Esophagus (tissue), 2 donors: ENCODE data around the gene SPOP. TPM values are rescaled to one million over a fixed set of nuclear protein-coding genes. Genes with fewer than 3 reads are reported as not detected.

Experiments
- H3K27ac ChIP-seq, 2 donors: one replicate each; pipeline ENCODE4 v1.5.1; 2013; ENCODE audit warnings: low read depth in 2 of 2, mild to moderate bottlenecking in 2 of 2, inconsistent platforms in 1 of 2, low read length in 1 of 2, moderate library complexity in 1 of 2
- H3K27me3 ChIP-seq, 2 donors: one replicate each; pipeline ENCODE4 v1.6.1; 2013; ENCODE audit warnings: low read length in 2 of 2, control low read depth in 1 of 2, mild to moderate bottlenecking in 1 of 2; ENCODE audit not compliant: insufficient read depth in 2 of 2, control insufficient read depth in 1 of 2
- H3K36me3 ChIP-seq, 2 donors: one replicate each; pipeline ENCODE4 v1.6.1; 2013; ENCODE audit warnings: low read length in 1 of 2; ENCODE audit not compliant: control insufficient read depth in 2 of 2, insufficient read depth in 2 of 2
- H3K4me1 ChIP-seq, 2 donors: one replicate each; pipeline ENCODE4 v1.6.1; 2013; ENCODE audit warnings: low read length in 1 of 2; ENCODE audit not compliant: control insufficient read depth in 2 of 2, insufficient read depth in 2 of 2
- H3K4me3 ChIP-seq, 2 donors: one replicate each; pipeline ENCODE4 v1.5.1; 2013; ENCODE audit warnings: low read length in 2 of 2, mild to moderate bottlenecking in 2 of 2, low read depth in 1 of 2, moderate library complexity in 1 of 2
- H3K9me3 ChIP-seq, 2 donors: one replicate each; pipeline ENCODE4 v1.6.1; 2013; ENCODE audit warnings: mild to moderate bottlenecking in 2 of 2, low read depth in 1 of 2, low read length in 1 of 2, moderate library complexity in 1 of 2; ENCODE audit not compliant: control insufficient read depth in 2 of 2, insufficient read depth in 1 of 2
- WGBS, 2 donors: extraction: QIAGEN DNeasy Blood & Tissue Kit; methylation state at CpG; one replicate each; pipeline ENCODE4 v1.1.7; 2013; 5-methylcytosine and 5-hydroxymethylcytosine counted together
- polyA plus RNA-seq, 2 donors: library from polyadenylated mRNA; stranded (reverse); fragments of 200-250 nt; gene quantifications; one replicate each; pipeline ENCODE4 v1.2.3, GENCODE V29; 2013
- donor health status: healthy with polysubstance abuse.
- donor health status: Bipolar disorder and iron deficiency.

The SPOP gene
- polyA plus RNA-seq, 2 donors = 15.1 to 22.6 TPM

- no peaks in the 10 kb centered on the region for H3K27me3 ChIP-seq
- no peak overlapping the region for H3K27ac ChIP-seq
- no peaks in the 10 kb centered on the region for H3K9me3 ChIP-seq
- no peak overlapping the region for H3K4me3 ChIP-seq
- no peaks in the 10 kb centered on the region for H3K4me1 ChIP-seq
- WGBS, 2 donors = 62 to 73% methylated on average over 3 of the region's 3 CpGs
- no peaks in the 10 kb centered on the region for H3K36me3 ChIP-seq
Observed at GRCh38 chr17:49585422-49586027, 92.4 kb downstream of the SPOP start.

- H3K9me3 ChIP-seq = no peaks in the 10 kb centered on the region
- H3K4me3 ChIP-seq = no peak overlapping the region
- H3K27me3 ChIP-seq = no peaks in the 10 kb centered on the region
- H3K27ac ChIP-seq = no peak overlapping the region
- WGBS, 2 donors = 86 to 96% methylated on average over 4 of the region's 4 CpGs
- no peaks in the 10 kb centered on the region for H3K36me3 ChIP-seq
- H3K4me1 ChIP-seq = peaks cover 0 to 2% of the 10 kb centered on the region in 2 donors
Observed at GRCh38 chr17:49583889-49584288, 94.0 kb downstream of the SPOP start.

GRCh38 chr17:49583226-49583625 is 94.7 kb downstream of the SPOP start:
- Histone ChIP-seq H3K9me3 (no peaks in the 10 kb centered on the region), H3K36me3 (no peaks in the 10 kb centered on the region), H3K27ac (no peak overlapping the region), H3K27me3 (no peaks in the 10 kb centered on the region), H3K4me3 (no peak overlapping the region), H3K4me1 (peaks cover 0 to 2% of the 10 kb centered on the region in 2 donors)
- 86 to 93% methylated on average over 5 of the region's 5 CpGs for WGBS, 2 donors

- peaks cover 0 to 2% of the 10 kb centered on the region in 2 donors for H3K4me1 ChIP-seq
- no peaks in the 10 kb centered on the region for H3K36me3 ChIP-seq
- no peaks in the 10 kb centered on the region for H3K27me3 ChIP-seq
- H3K27ac ChIP-seq = no peak overlapping the region
- H3K4me3 ChIP-seq = no peak overlapping the region
- 71 to 81% methylated on average over 8 of the region's 8 CpGs for WGBS, 2 donors
- no peaks in the 10 kb centered on the region for H3K9me3 ChIP-seq
Observed at GRCh38 chr17:49582789-49583188, 95.1 kb downstream of the SPOP start.

GRCh38 chr17:49582055-49582722 is 95.7 kb downstream of the SPOP start:
- Histone ChIP-seq H3K9me3 (no peaks in the 10 kb centered on the region), H3K27ac (no peak overlapping the region), H3K36me3 (no peaks in the 10 kb centered on the region), H3K4me3 (no peak overlapping the region), H3K27me3 (no peaks in the 10 kb centered on the region), H3K4me1 (peaks cover 0 to 3% of the 10 kb centered on the region in 2 donors)
- WGBS, 2 donors = 84 to 89% methylated on average over 12 of the region's 12 CpGs

- Histone ChIP-seq H3K36me3 (no peaks in the 10 kb centered on the region), H3K27ac (no peak overlapping the region), H3K4me1 (peaks cover 4 to 8% of the 10 kb centered on the region in 2 donors), H3K9me3 (no peaks in the 10 kb centered on the region), H3K4me3 (no peak overlapping the region), H3K27me3 (no peaks in the 10 kb centered on the region)
- 73 to 74% methylated on average over 6 of the region's 6 CpGs for WGBS, 2 donors
Observed at GRCh38 chr17:49581648-49581998, 96.3 kb downstream of the SPOP start.

GRCh38 chr17:49580981-49581647 is 96.8 kb downstream of the SPOP start:
- H3K9me3 ChIP-seq = no peaks in the 10 kb centered on the region
- H3K4me3 ChIP-seq = no peak overlapping the region
- H3K27ac ChIP-seq = no peak overlapping the region
- 87% methylated on average over 12 of the region's 12 CpGs for WGBS, 2 donors
- H3K36me3 ChIP-seq = no peaks in the 10 kb centered on the region
- no peaks in the 10 kb centered on the region for H3K27me3 ChIP-seq
- H3K4me1 ChIP-seq = peaks cover 8 to 10% of the 10 kb centered on the region in 2 donors

GRCh38 chr17:49580055-49580721 is 97.7 kb downstream of the SPOP start:
- no peaks in the 10 kb centered on the region for H3K36me3 ChIP-seq
- no peaks in the 10 kb centered on the region for H3K9me3 ChIP-seq
- H3K27me3 ChIP-seq = no peaks in the 10 kb centered on the region
- H3K27ac ChIP-seq = no peak overlapping the region
- 65% methylated on average over 21 of the region's 21 CpGs for WGBS, 2 donors
- no peak overlapping the region for H3K4me3 ChIP-seq
- peaks cover 8 to 13% of the 10 kb centered on the region in 2 donors for H3K4me1 ChIP-seq

GRCh38 chr17:49579522-49579921 is 98.4 kb downstream of the SPOP start:
- Histone ChIP-seq H3K27ac (no peak overlapping the region), H3K36me3 (no peaks in the 10 kb centered on the region)
- 86 to 88% methylated on average over 5 of the region's 5 CpGs for WGBS, 2 donors

More at GRCh38 chr17:49579522-49579921, 98.4 kb downstream of the SPOP start:
- H3K9me3 ChIP-seq = no peaks in the 10 kb centered on the region
- peaks cover 8 to 13% of the 10 kb centered on the region in 2 donors for H3K4me1 ChIP-seq
- H3K27me3 ChIP-seq = no peaks in the 10 kb centered on the region
- no peak overlapping the region for H3K4me3 ChIP-seq
